Subcutaneous abdominal adipose tissue (tissue), 5 donors: Measurements from ENCODE around the gene PLCB4.
A peak's percentile ranks its signal among the peaks of the same experiment; 100 is the strongest.

Source experiments
- H3K27ac ChIP-seq: one replicate; pipeline ENCODE4 v1.7.0; 2013; ENCODE audit warnings: low read depth, mild to moderate bottlenecking, inconsistent platforms, low read length, moderate library complexity
- H3K27me3 ChIP-seq, 5 donors: one replicate each; pipeline ENCODE4 v1.7.0; 2013; ENCODE audit warnings: low read length in 5 of 5, inconsistent platforms in 1 of 5; ENCODE audit not compliant: control insufficient read depth in 5 of 5, insufficient read depth in 4 of 5
- H3K36me3 ChIP-seq, 5 donors: one replicate each; pipeline ENCODE4 v1.7.0; 2013; ENCODE audit warnings: low read length in 5 of 5; ENCODE audit not compliant: control insufficient read depth in 5 of 5, insufficient read depth in 5 of 5
- H3K4me1 ChIP-seq, 5 donors: one replicate each; pipeline ENCODE4 v1.7.0; 2013; ENCODE audit warnings: low read length in 5 of 5, mild to moderate bottlenecking in 3 of 5, moderate library complexity in 1 of 5; ENCODE audit not compliant: control insufficient read depth in 5 of 5, insufficient read depth in 5 of 5
- H3K4me3 ChIP-seq, 5 donors: one replicate each; pipeline ENCODE4 v1.7.0; 2013; ENCODE audit warnings: low read length in 5 of 5, low read depth in 1 of 5
- H3K9ac ChIP-seq, 5 donors: one replicate each; pipeline ENCODE4 v1.7.0; 2013; ENCODE audit warnings: low read length in 5 of 5, mild to moderate bottlenecking in 4 of 5, moderate library complexity in 3 of 5
- H3K9me3 ChIP-seq, 5 donors: one replicate each; pipeline ENCODE4 v1.7.0; 2013; ENCODE audit warnings: low read length in 5 of 5; ENCODE audit not compliant: control insufficient read depth in 5 of 5
- donor health status: healthy.
- donor health status: healthy.
- donor health status: healthy.
- donor health status: healthy.
- donor health status: healthy.

PLCB4 gene

DNA sequence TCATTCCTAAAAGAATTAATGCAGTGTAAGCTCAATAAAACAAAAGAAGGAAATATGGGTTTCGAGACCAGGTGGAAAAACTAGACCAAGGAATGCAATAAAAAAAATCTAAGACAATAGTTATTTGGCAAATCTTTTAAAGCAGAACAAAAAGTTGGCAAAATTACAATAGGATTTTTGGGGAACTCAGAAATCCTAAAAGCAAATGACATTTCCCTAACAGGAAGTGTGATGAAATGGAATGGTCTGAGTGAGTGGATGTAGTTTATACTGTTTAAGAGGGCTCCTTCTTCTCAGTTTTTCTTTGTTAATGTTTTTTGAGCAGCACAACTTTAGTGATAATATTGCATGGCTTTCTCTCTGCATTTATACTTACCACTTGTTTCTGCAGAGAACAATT is 190.0 kb downstream of the PLCB4 start:
- H3K9ac ChIP-seq, result no peak overlapping the region
- H3K9me3 ChIP-seq, result no peaks in the 10 kb centered on the region
- H3K4me1 ChIP-seq, result peaks cover 0 to 15% (median 5%) of the 10 kb centered on the region in 5 donors
- no peak overlapping the region for H3K4me3 ChIP-seq
- no peaks in the 10 kb centered on the region for H3K27me3 ChIP-seq
- no peaks in the 10 kb centered on the region for H3K36me3 ChIP-seq
- no peak overlapping the region for H3K27ac ChIP-seq

DNA sequence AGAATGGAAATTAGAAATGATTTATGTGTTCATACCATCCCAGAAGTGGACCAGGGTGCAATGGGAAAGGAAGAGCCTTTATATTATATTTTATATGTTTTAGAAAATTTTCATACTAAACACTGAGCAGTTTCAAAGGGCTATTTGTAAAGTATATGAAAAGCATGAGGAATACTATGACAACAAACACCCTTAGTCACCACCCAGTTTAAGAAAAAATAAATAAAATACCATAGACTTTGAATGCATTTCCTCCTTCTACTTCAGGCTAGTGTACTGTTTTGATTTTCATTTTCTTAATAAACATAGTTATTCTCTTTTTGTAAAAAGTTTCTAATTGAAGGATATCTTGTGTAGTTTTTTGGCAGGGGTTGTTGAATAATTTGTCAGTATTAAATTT is 191.1 kb downstream of the PLCB4 start:
- H3K9ac ChIP-seq, result no peak overlapping the region
- no peaks in the 10 kb centered on the region for H3K36me3 ChIP-seq
- no peaks in the 10 kb centered on the region for H3K9me3 ChIP-seq
- no peak overlapping the region for H3K27ac ChIP-seq
- no peak overlapping the region for H3K4me3 ChIP-seq
- no peaks in the 10 kb centered on the region for H3K27me3 ChIP-seq
- H3K4me1 ChIP-seq, result peaks cover 0 to 15% (median 5%) of the 10 kb centered on the region in 5 donors

DNA sequence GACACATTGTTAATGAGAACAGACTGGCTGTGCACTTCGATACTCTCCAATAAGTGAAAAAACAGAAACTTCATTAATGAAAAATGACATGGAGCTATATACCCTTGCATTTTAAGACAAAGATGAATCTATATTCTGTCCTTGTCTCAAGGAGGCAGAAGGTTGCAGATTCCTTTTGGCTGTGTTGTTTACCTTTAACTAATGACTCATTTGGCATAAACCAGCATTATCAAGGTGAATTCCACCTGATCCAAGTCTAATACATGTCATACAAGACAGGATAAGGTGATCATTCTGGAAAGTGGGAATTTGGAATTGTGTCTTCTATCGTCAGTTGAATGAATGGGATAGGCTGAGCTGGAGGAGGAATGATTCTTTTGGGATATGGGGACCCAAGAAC is 192.9 kb downstream of the PLCB4 start:
- Histone ChIP-seq H3K27ac (no peak overlapping the region), H3K4me1 (peaks cover 0 to 15% (median 5%) of the 10 kb centered on the region in 5 donors), H3K9ac (no peak overlapping the region), H3K4me3 (no peak overlapping the region), H3K9me3 (no peaks in the 10 kb centered on the region), H3K36me3 (no peaks in the 10 kb centered on the region), H3K27me3 (no peaks in the 10 kb centered on the region)

DNA sequence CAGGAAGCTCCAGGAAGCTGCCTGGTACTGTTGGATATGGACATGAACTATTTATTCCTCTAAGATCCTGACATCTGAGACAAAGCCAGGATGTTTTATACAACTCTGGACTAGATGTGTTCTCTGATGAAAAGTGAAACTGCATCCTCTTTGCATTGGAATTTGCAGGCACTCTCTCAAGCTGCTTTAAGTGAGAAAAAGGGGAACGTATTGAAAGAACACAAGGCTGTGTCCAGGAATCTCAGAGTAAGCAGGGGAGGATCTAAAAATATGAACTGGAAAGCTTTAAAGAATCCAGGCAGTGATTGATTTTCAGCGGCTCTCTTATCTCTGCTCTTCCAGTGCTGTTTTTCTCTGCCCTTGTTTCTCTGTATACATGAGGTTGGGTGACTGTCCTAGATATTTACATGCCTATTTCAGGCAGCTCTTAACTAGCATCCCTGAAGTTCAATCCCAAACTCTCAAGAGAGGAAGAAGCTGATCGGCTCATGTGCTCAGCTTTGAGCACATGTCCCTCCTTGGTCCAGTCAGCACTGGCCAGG is 193.8 kb downstream of the PLCB4 start:
- Histone ChIP-seq H3K4me3 (peak overlapping the region in 2 of 5 donors; percentile 2 to 4), H3K4me1 (peaks cover 0 to 15% (median 5%) of the 10 kb centered on the region in 5 donors), H3K27ac (peak overlapping the region; percentile 5), H3K36me3 (no peaks in the 10 kb centered on the region), H3K9me3 (no peaks in the 10 kb centered on the region), H3K9ac (no peak overlapping the region), H3K27me3 (no peaks in the 10 kb centered on the region)

DNA sequence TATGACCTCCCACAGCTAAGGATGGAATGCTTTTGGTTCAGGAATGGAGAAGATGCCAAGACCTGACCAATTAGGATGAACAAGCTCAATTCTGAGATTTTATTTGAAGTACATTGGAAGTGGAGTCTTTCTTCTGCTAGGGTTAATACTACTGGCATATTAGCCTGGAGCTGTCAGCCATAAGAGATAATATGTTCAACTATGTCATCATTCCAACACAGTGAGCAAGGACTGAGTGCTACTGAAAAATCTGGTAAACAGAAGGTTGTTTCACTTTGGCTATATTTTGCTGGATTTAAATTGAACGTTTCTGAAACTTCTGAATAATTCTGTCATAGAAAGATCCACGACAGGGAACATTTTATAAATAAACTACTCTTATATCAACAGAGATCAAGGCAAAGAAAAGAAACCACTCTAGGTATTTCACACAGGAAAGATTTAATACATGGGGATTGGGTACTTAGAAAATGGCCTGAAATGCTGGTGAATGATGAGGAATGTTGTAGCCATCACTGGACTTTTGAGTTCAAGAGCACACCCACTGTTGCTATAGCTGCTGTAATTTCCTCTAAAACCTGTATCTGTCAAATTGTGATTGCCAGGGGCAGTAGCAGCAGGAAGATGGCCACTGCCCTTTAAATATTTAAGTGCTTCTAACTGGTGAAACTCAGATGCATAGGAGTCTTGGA is 200.5 kb downstream of the PLCB4 start:
- Histone ChIP-seq H3K27ac (no peak overlapping the region), H3K4me3 (no peak overlapping the region), H3K9ac (no peak overlapping the region), H3K36me3 (no peaks in the 10 kb centered on the region), H3K9me3 (no peaks in the 10 kb centered on the region), H3K27me3 (no peaks in the 10 kb centered on the region), H3K4me1 (peaks cover 0 to 12% (median 0%) of the 10 kb centered on the region in 5 donors)

DNA sequence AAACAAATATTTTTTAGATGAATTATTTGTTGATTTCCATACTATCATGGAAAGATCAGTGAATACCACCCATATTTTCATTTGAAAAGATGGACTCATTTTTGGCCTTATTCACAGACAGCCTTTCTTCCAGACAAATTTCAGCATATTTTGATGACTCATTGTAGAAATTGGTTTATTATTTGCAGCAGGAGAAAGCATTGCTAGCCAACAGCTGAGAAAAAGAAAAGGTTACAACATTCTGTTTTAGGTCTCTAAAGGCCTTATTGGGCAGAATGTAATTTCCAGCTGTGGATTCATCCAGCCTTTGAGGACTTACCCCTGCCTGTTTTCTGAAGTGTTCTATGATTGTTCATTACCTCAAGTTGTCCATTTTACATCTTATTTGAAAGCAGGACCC is 201.9 kb downstream of the PLCB4 start:
- Histone ChIP-seq H3K36me3 (no peaks in the 10 kb centered on the region), H3K27me3 (no peaks in the 10 kb centered on the region), H3K4me1 (peaks cover 0 to 12% (median 0%) of the 10 kb centered on the region in 5 donors), H3K9ac (no peak overlapping the region), H3K9me3 (no peaks in the 10 kb centered on the region), H3K4me3 (no peak overlapping the region), H3K27ac (no peak overlapping the region)

DNA sequence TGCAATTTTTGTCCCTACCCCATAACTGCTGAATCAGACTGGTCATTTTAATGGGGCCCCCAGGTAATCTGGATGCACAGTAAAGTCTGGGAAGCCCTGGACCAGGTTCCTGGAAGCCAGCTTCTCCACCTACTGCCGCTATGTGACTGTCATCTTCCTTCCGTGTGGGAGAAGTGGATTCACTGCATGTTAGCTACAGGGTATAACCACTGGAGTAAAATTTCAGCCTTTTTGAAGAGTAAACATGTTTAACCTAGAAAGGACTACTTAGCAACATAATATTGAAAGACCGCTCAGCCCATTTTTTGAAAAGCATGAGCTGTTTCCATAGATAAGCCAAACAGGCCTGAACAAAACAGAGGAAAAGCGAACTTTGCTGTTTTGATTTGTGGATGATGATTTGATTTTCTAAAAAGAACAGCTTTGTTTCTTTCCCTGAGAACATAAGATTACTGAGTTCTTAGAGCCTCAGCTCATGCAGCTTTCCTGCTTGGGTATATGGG is 208.1 kb downstream of the PLCB4 start:
- Histone ChIP-seq H3K36me3 (no peaks in the 10 kb centered on the region), H3K9me3 (no peaks in the 10 kb centered on the region), H3K27ac (no peak overlapping the region), H3K9ac (no peak overlapping the region), H3K4me1 (peaks cover 0 to 14% (median 12%) of the 10 kb centered on the region in 5 donors), H3K27me3 (no peaks in the 10 kb centered on the region), H3K4me3 (no peak overlapping the region)

DNA sequence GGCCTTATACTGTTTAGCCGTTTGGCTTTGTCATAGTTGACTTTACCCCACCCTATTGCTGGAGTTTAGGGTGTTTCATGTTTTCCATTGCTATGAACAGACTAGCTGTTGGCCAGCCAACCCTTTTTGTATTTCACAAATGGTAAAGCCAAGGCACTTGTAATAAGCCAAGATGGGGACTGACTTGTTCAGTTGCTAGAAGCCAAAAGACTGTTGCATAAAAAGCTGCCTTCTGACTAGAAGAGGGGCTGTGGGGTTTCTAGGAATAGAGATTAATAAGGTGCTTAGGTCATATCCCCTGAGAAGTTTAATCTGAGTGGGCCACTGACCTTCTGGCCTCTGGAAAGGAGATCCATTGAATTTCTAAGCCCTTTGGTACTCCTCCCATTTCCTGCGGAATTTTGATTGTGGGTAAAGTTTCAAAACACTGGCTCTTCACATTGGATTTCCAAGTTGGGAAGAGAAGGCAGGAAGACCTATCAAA is 211.1 kb downstream of the PLCB4 start:
- Histone ChIP-seq H3K27ac (no peak overlapping the region), H3K4me3 (no peak overlapping the region), H3K9me3 (no peaks in the 10 kb centered on the region), H3K4me1 (peaks cover 0 to 14% (median 12%) of the 10 kb centered on the region in 5 donors), H3K27me3 (no peaks in the 10 kb centered on the region), H3K36me3 (no peaks in the 10 kb centered on the region), H3K9ac (no peak overlapping the region)

DNA sequence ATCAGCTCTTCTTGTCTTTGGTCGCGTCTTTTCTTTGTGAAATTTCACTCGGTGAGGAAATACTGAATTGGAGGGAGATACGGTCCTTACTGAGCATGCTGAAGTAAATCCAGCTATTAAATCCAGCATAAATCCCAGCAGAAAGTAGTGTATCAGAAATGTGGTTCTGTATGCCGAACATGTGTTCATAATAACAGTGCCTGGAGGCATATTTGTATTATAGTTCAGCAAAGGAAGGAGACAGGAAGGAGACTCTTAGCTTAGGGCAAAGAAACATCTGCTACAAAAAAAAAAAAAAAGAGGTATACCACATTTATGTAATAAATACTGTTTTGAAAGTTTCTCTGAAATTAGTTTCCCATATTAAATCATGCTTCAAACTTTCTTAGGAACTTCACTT is 211.8 kb downstream of the PLCB4 start:
- Histone ChIP-seq H3K9me3 (no peaks in the 10 kb centered on the region), H3K36me3 (no peaks in the 10 kb centered on the region), H3K27ac (no peak overlapping the region), H3K4me3 (no peak overlapping the region), H3K4me1 (peaks cover 0 to 14% (median 12%) of the 10 kb centered on the region in 5 donors), H3K9ac (no peak overlapping the region), H3K27me3 (no peaks in the 10 kb centered on the region)

DNA sequence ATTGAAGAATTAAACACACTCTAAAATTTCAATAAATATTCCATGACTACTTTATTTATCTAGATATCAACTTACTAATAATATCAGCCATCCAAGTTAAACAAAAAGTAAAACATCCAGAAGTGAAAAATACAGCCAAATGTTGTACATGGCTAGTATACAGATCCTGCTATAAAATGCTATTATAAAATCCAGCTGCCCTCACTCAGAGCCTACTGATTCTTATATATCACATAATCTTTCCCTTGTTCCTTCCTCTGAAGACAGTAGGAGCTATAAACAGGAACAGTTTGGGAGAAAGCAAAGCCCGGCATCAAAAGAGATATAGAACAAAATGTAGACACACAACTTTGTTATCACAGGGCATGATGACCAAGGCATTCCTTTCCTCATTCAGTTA is 212.9 kb downstream of the PLCB4 start:
- H3K27me3 ChIP-seq, result no peaks in the 10 kb centered on the region
- no peak overlapping the region for H3K27ac ChIP-seq
- no peak overlapping the region for H3K4me3 ChIP-seq
- H3K9me3 ChIP-seq, result no peaks in the 10 kb centered on the region
- H3K9ac ChIP-seq, result no peak overlapping the region
- peaks cover 0 to 14% (median 12%) of the 10 kb centered on the region in 5 donors for H3K4me1 ChIP-seq
- H3K36me3 ChIP-seq, result no peaks in the 10 kb centered on the region
